T-helper 17 cell (primary cell): ENCODE measurements around the gene SRRT. TPM values are rescaled to one million over a fixed set of nuclear protein-coding genes. Genes with fewer than 3 reads are reported as not detected.

ENCODE experiments used
- ATAC-seq: fragments of 150-1000 bp; cut with Tn5 transposase; 2 replicates; pipeline ENCODE4 v1.10.0; 2021; ENCODE audit warnings: mild to moderate bottlenecking, moderate library complexity
- DNase-seq, 3 donors: peaks; one replicate each; pipeline versions ENCODE4 v3.0.0 to v3.0.0-alpha.2; 2020 to 2021
- H3K9me3 ChIP-seq: one replicate; pipeline ENCODE4 v1.7.0; 2013; ENCODE audit warnings: low read length, mild to moderate bottlenecking; ENCODE audit not compliant: control insufficient read depth, poor library complexity, severe bottlenecking
- H3K27ac Mint-ChIP-seq: one replicate; pipeline ENCODE4 v1.8.0; 2022; ENCODE audit warnings: mild to moderate bottlenecking, moderate library complexity, mixed read lengths
- H3K27me3 Mint-ChIP-seq: one replicate; pipeline ENCODE4 v1.8.0; 2022; ENCODE audit warnings: mixed read lengths
- H3K36me3 Mint-ChIP-seq: one replicate; pipeline ENCODE4 v1.8.0; 2022; ENCODE audit warnings: low read depth, mixed read lengths
- H3K4me1 Mint-ChIP-seq: one replicate; pipeline ENCODE4 v1.8.0; 2022; ENCODE audit warnings: mild to moderate bottlenecking, mixed read lengths
- H3K4me3 Mint-ChIP-seq: one replicate; pipeline ENCODE4 v1.8.0; 2022; ENCODE audit warnings: mild to moderate bottlenecking, moderate library complexity, mixed read lengths
- total RNA-seq, 4 donors: library from RNA in 2 of 4; stranded (reverse) in 2 of 4; gene quantifications; one replicate each; pipeline ENCODE4 v1.2.3 and lab custom pipeline; 2022 to 2026

The SRRT gene
- total RNA-seq, 2 donors from 2014 or later, result 246 to 255 TPM

DNA sequence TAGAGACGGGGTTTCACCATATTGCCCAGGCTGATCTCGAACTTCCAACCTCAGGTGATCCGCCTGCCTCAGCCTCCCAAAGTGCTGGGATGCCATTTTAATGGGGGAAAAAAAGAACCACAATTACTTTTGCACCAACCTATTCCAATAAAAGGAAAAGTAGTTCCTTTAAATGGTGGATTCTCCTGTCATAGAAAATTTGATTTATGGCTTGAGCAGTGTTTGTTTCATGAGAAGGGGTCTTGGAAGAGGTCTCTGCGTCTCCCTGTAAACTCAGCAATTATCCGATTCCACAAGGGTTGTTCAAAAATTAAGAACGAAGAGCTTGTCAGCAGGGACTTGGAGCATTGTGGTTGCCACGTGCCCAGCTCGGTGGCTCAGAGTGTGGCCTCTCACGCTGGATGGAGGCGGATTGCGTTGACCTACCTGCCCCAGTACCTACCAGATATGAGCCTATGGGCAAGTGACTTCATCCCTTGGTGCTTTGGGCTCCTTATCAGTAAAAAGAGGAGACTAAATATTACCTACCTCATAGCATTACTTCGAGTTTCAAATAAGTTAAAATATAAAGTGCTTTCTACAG lies 10.5 kb upstream of the SRRT start:
- Mint-ChIP-seq H3K4me3 (no peak overlapping the region), H3K4me1 (peaks cover 15% of the 10 kb centered on the region), H3K36me3 (peaks cover 7% of the 10 kb centered on the region), H3K27me3 (no peaks in the 10 kb centered on the region), H3K27ac (no peak overlapping the region)
- DNase-seq (no peak), ATAC-seq (no peak)
- no peaks in the 10 kb centered on the region for H3K9me3 ChIP-seq

DNA sequence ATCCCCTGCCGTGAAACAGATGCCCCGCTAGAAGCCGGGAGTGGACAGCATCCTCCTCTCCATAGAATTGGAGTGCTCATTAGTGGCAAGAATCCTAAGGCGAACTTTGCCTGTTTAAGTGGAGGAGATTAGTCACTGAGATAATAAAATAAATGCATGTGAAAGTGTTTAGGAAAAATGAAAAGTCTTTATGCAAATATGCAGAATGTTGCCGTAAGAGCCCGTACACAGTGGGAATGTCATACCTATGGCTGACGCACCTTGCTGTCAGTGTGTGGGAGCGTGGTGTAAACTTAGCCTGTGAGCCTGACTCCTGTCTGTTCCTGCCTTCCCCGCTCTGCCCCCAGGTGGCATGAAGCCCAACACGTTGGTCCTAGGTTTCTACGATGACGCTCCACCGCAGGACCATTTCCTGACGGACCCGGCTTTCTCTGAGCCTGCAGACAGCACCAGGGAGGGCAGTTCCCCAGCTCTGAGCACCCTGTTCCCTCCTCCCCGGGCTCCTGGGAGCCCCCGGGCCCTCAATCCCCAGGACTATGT lies 9.5 kb upstream of the SRRT start:
- DNase-seq (no peak), ATAC-seq (no peak)
- no peak overlapping the region for H3K27ac Mint-ChIP-seq
- H3K4me3 Mint-ChIP-seq, result peak overlapping the region; percentile 39
- H3K9me3 ChIP-seq, result no peaks in the 10 kb centered on the region
- peaks cover 9% of the 10 kb centered on the region for H3K4me1 Mint-ChIP-seq
- peaks cover 7% of the 10 kb centered on the region for H3K36me3 Mint-ChIP-seq
- H3K27me3 Mint-ChIP-seq, result no peaks in the 10 kb centered on the region

DNA sequence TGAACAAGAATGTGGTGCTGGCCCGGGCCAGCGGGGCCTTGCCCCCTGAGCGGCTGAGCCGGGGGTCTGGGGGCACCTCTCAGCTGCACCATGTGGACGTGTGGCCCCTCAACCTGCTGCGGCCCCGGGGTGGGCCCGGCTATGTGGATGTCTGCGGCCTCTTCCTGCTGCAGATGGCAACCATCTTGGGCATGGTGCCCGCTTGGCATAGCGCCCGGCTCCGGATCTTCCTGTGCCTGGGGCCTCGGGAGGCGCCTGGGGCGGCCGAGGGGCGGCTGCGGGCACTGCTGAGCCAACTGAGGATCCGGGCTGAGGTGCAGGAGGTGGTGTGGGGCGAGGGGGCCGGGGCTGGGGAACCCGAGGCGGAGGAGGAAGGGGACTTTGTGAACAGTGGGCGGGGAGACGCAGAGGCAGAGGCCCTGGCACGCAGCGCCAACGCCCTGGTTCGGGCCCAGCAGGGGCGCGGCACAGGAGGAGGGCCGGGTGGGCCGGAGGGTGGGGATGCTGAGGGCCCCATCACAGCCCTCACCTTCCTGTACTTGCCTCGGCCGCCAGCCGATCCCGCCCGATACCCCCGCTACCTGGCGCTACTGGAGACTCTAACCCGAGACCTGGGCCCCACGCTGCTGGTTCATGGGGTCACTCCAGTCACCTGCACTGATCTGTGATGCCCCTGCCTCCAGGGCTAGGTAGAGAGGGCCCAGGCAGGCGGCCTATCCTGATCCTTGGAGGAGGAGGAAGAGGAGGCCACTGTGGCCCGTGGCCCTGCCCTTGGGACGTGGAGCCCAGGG lies 8.8 kb upstream of the SRRT start:
- ATAC-seq (peak; percentile 32), DNase-seq (no peak)
- Mint-ChIP-seq H3K36me3 (peaks cover 4% of the 10 kb centered on the region), H3K27ac (peak overlapping the region; percentile 89), H3K4me1 (peaks cover 7% of the 10 kb centered on the region), H3K27me3 (no peaks in the 10 kb centered on the region), H3K4me3 (peak overlapping the region; percentile 86)
- H3K9me3 ChIP-seq, result no peaks in the 10 kb centered on the region

DNA sequence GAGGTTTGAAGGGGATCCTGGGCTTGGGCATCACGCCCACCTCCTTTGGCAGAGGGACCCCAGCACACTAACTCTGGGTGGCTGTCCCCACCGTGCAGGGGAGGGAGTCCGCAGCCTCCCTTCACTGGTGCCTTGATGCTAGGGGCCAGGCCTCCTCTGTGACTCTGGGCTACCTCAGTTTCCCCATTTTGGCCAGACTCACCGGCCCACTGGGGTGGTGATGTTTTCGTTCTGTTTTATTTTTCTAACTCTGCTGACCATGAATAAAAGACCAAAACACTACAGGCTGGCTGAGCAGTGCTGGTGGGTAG lies 8.2 kb upstream of the SRRT start:
- DNase-seq (no peak), ATAC-seq (no peak)
- peaks cover 4% of the 10 kb centered on the region for H3K36me3 Mint-ChIP-seq
- H3K27ac Mint-ChIP-seq, result peak overlapping the region; percentile 89
- no peaks in the 10 kb centered on the region for H3K27me3 Mint-ChIP-seq
- H3K4me1 Mint-ChIP-seq, result peaks cover 7% of the 10 kb centered on the region
- H3K4me3 Mint-ChIP-seq, result peak overlapping the region; percentile 86
- H3K9me3 ChIP-seq, result no peaks in the 10 kb centered on the region

DNA sequence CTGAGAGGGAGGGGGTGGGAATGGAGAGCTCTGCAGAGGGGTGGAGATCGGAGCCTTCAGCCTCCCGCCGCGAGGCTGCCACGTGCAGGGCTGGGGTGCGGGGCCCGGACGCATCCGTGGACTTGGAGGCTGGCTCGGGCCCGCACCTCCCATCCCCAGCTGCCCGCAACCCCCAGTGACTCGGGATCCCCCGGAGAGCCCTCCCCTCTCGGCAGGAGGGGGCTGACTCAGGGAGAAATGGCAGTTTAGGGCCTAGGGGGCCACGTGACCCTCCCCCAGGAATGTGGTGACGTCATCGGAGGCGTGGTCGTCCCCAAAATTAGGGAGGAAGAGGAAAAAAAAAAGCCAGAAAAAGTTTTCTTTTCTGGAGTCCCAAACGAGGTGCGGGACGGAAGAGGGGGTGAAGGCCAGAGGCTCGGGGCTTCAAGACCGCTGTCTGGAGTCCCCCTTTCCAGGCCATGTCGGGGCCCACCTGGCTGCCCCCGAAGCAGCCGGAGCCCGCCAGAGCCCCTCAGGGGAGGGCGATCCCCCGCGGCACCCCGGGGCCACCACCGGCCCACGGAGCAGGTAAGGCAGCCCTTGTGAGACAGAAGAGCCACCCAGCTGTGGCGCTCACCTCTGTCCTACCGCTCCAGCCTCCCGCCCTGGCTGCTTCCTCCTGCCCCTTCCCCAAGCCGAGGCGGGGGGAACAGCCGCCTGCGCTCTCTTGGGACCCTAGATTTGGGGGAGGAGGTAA lies 7.7 kb upstream of the SRRT start, which contains the start of gene TRIP6:
TSS of gene TRIP6 (plus strand) at position 348 of the 736 bp plus-strand sequence. CDS start at position 459, 111 bp downstream.
- Mint-ChIP-seq H3K27me3 (no peaks in the 10 kb centered on the region), H3K4me3 (peak within 1 kb of the TSS; percentile 86), H3K36me3 (peaks cover 4% of the 10 kb centered on the region), H3K4me1 (peaks cover 7% of the 10 kb centered on the region), H3K27ac (peak within 1 kb of the TSS; percentile 89)
- ATAC-seq, result peak; percentile 63
- H3K9me3 ChIP-seq, result no peaks in the 10 kb centered on the region
- peak in 2 of 3 donors; percentile 29 to 40 for DNase-seq

DNA sequence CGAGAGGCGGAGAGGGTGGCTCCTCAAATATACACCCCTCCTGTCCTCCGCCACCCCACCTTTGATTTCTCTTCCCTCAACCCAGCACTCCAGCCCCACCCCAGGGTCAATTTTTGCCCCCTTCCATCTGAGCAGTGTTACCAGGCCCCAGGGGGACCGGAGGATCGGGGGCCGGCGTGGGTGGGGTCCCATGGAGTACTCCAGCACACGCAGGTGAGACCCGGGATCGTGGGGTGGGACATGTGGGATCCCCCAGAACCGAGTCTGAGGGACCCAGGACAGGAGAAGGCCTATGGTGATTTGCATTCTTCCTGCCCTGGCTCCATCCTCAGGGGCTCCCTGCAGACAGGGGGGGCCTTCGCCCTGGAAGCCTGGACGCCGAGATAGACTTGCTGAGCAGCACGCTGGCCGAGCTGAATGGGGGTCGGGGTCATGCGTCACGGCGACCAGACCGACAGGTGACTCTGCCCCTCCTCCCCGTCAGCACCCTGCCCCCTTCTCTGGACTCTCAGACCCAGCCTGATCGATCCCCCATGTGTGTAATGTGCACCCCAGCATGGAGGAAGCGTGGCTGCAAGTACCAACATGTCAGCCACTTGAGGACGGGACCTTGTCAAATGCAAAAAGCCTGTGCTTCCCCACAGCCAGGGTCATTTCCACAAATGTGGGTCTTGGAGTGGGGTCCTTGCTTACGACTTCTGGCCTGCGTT lies 7.0 kb upstream of the SRRT start:
- DNase-seq (no peak), ATAC-seq (no peak)
- Mint-ChIP-seq H3K27ac (peak overlapping the region; percentile 89), H3K4me1 (peaks cover 4% of the 10 kb centered on the region), H3K36me3 (peaks cover 3% of the 10 kb centered on the region), H3K4me3 (peak overlapping the region; percentile 86), H3K27me3 (no peaks in the 10 kb centered on the region)
- no peaks in the 10 kb centered on the region for H3K9me3 ChIP-seq

DNA sequence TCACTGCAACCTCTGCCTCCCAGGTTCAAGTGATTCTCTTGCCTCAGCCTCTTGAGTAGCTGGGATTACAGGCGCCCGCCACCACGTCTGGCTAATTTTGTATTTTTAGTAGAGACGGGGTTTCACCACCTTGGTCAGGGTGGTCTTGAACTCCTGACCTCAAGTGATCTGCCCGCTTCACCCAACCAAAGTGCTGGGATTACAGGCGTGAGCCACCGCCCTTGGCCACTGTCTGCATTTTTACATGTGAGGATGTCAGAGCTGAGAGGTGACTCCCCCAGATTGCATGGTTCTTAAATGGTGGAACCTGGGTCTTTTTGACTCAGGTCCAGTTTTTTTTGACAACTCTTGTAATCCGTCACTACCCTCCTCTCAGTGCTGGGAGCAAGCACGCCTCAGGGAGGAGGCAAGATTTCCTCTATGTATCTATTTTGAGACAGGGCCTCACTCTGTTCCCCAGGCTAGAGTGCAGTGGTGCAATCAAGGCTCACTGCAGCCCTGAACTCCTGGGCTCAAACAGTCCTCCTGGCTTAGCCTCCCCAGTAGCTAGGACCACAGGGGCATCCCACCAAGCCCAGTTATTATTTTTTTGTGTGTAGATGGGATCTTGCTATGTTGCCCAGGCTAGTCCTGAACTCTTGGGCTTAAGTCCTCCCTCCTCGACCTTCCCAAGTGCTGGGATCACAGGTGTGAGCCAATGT lies 1.2 kb upstream of the SRRT start:
- H3K4me3 Mint-ChIP-seq, result peak overlapping the region; percentile 98
- H3K9me3 ChIP-seq, result no peaks in the 10 kb centered on the region
- H3K36me3 Mint-ChIP-seq, result peaks cover 10% of the 10 kb centered on the region
- H3K4me1 Mint-ChIP-seq, result peaks cover 27% of the 10 kb centered on the region
- H3K27me3 Mint-ChIP-seq, result no peaks in the 10 kb centered on the region
- peak overlapping the region; percentile 94 for H3K27ac Mint-ChIP-seq
- DNase-seq (no peak), ATAC-seq (no peak)

DNA sequence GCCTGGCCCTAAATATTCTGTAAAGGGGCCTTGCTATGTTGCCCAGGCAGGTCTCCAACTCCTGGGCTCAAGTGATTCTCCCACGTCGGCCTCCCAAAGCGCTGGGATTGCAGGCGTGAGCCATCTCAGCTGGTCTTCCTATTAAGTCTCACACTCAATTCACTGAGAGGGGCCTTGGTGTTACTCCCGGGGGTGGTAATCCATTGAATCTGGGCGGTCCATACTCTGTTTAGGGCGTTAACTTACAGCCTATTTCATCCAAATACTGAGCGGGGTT lies 665 bp upstream of the SRRT start:
- H3K4me3 Mint-ChIP-seq, result peak overlapping the region; percentile 98
- DNase-seq (no peak), ATAC-seq (peak; percentile 4)
- H3K4me1 Mint-ChIP-seq, result peaks cover 30% of the 10 kb centered on the region
- peaks cover 10% of the 10 kb centered on the region for H3K36me3 Mint-ChIP-seq
- H3K27me3 Mint-ChIP-seq, result no peaks in the 10 kb centered on the region
- H3K27ac Mint-ChIP-seq, result peak overlapping the region; percentile 94
- H3K9me3 ChIP-seq, result no peaks in the 10 kb centered on the region

DNA sequence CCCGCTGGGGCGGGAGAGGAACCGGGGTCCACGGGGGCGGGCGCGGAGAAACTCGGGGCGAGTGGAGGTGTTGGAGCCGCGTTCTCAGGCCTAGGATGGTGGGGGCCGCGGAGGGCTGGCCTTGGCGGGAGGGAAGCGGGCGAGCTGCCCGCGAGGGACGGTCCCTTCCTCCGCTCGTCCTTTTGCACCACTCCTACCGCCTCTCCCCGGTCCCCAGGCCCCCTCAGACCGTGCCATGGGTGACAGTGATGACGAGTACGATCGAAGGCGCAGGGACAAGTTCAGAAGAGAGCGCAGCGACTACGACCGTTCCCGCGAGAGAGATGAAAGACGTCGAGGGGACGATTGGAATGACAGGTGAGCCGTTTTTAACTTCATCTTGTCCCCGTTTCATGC lies 451 bp downstream of the SRRT start:
- Mint-ChIP-seq H3K27ac (peak overlapping the region; percentile 94), H3K27me3 (no peaks in the 10 kb centered on the region), H3K4me3 (peak overlapping the region; percentile 98), H3K36me3 (peaks cover 12% of the 10 kb centered on the region), H3K4me1 (peaks cover 37% of the 10 kb centered on the region)
- DNase-seq, result no peak
- no peaks in the 10 kb centered on the region for H3K9me3 ChIP-seq
- ATAC-seq, result peak; percentile 21

DNA sequence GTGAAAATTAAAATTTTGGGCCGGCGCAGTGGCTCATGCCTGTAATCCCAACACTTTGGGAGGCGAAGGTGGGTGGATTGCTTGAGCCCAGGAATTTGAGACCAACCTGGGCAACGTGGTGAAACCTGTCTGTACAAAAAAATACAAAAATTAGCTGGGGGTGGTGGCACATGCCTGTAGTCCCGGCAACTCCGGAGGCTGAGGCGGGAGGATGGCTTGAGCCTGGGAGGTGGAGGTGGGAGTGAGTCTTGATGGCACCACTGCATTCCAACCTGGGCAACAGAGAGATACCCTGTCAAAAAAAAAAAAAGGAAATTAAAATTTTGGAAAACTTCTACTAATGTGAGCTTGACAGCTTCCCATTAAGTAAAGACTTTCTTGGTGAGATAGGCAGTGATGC lies 3.1 kb downstream of the SRRT start:
- H3K27me3 Mint-ChIP-seq, result no peaks in the 10 kb centered on the region
- no peak overlapping the region for H3K4me3 Mint-ChIP-seq
- DNase-seq (no peak), ATAC-seq (no peak)
- H3K36me3 Mint-ChIP-seq, result peaks cover 9% of the 10 kb centered on the region
- no peaks in the 10 kb centered on the region for H3K9me3 ChIP-seq
- peaks cover 45% of the 10 kb centered on the region for H3K4me1 Mint-ChIP-seq
- H3K27ac Mint-ChIP-seq, result peak overlapping the region; percentile 63

DNA sequence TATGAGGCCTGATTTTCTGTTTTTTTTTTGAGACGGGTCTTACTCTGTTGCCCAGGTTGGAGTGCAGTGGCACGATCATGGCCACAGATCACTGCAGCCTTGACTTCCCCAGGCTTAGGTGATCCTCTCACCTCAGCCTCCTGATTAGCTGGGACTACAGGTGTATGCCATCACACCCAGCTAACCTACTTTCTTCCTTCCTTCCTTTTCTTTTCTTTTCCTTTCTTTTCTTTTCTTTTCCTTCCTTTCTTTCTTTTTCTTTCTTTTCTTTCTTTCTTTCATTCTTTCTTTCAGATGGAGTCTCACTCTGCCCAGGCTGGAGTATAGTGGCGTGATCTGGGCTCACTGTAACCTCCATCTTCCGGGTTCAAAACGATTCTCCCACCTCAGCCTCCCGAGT lies 3.8 kb downstream of the SRRT start:
- peaks cover 9% of the 10 kb centered on the region for H3K36me3 Mint-ChIP-seq

DNA sequence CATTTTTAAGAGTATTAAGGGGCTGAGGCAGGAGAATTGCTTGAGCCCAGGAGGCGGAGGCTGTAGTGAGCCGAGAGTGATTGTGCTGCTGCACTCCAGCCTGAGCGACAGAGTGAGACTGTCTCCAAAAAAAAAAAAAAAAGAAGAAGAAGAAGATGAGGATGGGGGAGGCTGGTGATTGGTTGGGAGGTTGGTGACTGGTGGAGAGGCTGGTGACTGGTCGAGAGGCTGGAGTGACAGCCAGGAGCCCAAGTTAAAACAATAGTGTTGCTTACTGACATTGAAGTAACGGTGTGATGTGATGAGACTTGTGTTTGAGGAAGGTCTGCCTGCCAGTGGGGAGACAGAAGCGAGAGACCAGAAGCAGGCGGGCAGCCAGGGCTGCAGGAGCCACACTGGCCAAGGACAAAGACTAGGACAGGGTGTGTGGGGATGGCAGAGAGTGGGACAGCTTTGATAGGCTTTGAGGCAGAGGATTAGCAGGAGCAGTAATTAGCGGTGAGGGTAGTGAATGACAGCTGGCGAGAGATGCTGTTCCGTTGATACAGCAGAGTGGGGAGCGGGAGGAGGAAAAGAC lies 4.9 kb downstream of the SRRT start:
- H3K36me3 Mint-ChIP-seq, result peaks cover 13% of the 10 kb centered on the region
- peak overlapping the region; percentile 57 for H3K4me3 Mint-ChIP-seq
- no peak for DNase-seq

More for the DNA sequence above, 3.8 kb downstream of the SRRT start:
- Mint-ChIP-seq H3K27me3 (no peaks in the 10 kb centered on the region), H3K4me3 (peak overlapping the region; percentile 67), H3K4me1 (peaks cover 50% of the 10 kb centered on the region), H3K27ac (no peak overlapping the region)
- H3K9me3 ChIP-seq, result no peaks in the 10 kb centered on the region
- DNase-seq (no peak), ATAC-seq (no peak)

More for the DNA sequence above, 4.9 kb downstream of the SRRT start:
- no peaks in the 10 kb centered on the region for H3K27me3 Mint-ChIP-seq
- peaks cover 49% of the 10 kb centered on the region for H3K4me1 Mint-ChIP-seq
- no peak for ATAC-seq
- no peaks in the 10 kb centered on the region for H3K9me3 ChIP-seq
- H3K27ac Mint-ChIP-seq, result peak overlapping the region; percentile 82
